Measurements from ENCODE around the gene SLFN13.

Gene SLFN13

DNA sequence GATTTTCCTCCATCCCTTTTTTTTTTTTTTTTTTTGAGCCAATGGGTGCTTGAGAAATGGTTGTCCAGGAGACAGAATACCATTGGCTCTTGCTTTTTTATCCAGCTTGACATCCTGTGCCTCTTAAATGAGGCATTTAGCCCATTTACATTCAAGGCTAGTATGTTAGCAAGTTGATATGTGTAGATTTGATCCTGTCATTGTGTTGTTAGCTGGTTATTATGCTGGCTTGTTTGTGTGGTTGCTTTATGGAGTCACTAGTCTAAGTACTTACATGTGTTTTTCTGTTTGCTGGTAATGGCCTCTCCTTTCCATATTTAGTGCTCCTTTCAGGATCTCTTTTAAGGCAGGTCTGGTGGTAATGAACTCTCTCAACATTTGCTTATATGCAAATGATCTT, 61.1 kb downstream of the SLFN13 start:
- TF ChIP-seq, protein P1, sequence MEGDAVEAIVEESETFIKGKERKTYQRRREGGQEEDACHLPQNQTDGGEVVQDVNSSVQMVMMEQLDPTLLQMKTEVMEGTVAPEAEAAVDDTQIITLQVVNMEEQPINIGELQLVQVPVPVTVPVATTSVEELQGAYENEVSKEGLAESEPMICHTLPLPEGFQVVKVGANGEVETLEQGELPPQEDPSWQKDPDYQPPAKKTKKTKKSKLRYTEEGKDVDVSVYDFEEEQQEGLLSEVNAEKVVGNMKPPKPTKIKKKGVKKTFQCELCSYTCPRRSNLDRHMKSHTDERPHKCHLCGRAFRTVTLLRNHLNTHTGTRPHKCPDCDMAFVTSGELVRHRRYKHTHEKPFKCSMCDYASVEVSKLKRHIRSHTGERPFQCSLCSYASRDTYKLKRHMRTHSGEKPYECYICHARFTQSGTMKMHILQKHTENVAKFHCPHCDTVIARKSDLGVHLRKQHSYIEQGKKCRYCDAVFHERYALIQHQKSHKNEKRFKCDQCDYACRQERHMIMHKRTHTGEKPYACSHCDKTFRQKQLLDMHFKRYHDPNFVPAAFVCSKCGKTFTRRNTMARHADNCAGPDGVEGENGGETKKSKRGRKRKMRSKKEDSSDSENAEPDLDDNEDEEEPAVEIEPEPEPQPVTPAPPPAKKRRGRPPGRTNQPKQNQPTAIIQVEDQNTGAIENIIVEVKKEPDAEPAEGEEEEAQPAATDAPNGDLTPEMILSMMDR (conservative IDR thresholded peaks at IDR 0.05; ENCODE audit: control insufficient read depth, insufficient read depth, low read depth, low read length), result no peak
- DNase-seq (ENCODE audit: low read depth), result no peak
- no peak overlapping the region for H3K4me3 ChIP-seq (ENCODE audit: control insufficient read depth, low read depth, low read length)

Measured in fibroblast of mammary gland (primary cell).